ENCODE measurements around the gene RAVER2. TPM values are rescaled to one million over a fixed set of nuclear protein-coding genes. Genes with fewer than 3 reads are reported as not detected.

Gene RAVER2
- total RNA-seq, 1 experiment from 2014 or later, result 13.3 TPM

DNA sequence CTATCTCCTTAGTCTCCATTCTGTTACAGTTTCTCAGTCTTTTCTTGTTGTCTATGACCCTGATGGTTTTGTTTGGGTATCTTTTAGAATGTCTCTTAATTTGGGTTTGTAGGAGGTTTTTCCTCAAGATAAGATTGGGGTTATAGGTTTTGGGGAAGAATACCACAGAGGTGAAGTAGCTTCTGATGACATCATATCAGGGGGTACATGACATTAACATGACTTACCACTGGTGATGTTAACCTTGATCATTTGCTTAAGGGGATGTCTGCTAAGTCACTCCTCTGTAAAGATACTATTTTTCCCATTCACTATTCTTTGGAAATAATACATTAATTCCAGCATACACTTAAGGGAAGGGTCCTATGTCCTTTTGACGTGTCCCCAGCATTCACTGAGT is 11.9 kb downstream of the RAVER2 start:
- H2BK5ac ChIP-seq (ENCODE audit: insufficient read length, low read length), result no peak overlapping the region
- H4K5ac ChIP-seq (ENCODE audit: insufficient read length, low read depth, low read length), result no peak overlapping the region
- no peaks in the 10 kb centered on the region; the same call in 1 of the 2 replicates for H3K79me2 ChIP-seq (ENCODE audit: insufficient read depth, low read length)
- H3K4me1 ChIP-seq (ENCODE audit: insufficient read depth, low read length), result no peaks in the 10 kb centered on the region
- Mint-ChIP-seq H3K36me3 (ENCODE audit: insufficient read depth in 1 of 3, low read depth in 3 of 3) (peaks cover 0 to 10% (median 5%) of the 10 kb centered on the region in 3 experiments; a peak in 4 of 7 replicates), H3K4me1 (peaks cover 16 to 17% of the 10 kb centered on the region in 2 experiments), H3K27me3 (ENCODE audit: low read depth) (no peaks in the 10 kb centered on the region), H3K27ac (no peak overlapping the region), H3K9me3 (peaks cover 2 to 4% of the 10 kb centered on the region in 2 experiments; a peak in 2 of 5 replicates), H3K4me3 (no peak overlapping the region)
- H4K91ac ChIP-seq (ENCODE audit: insufficient read length, low read depth, low read length), result no peak overlapping the region
- H2BK15ac ChIP-seq (ENCODE audit: low read depth, low read length), result no peak overlapping the region
- no peak overlapping the region for H3K27ac ChIP-seq (ENCODE audit: insufficient read length, low read depth, low read length)
- no peaks in the 10 kb centered on the region for H3K27me3 ChIP-seq (ENCODE audit: insufficient read depth, low read length)
- H3K9me3 ChIP-seq (ENCODE audit: control insufficient read depth, low read depth, low read length), result no peaks in the 10 kb centered on the region
- H2AFZ ChIP-seq (ENCODE audit: low read length), result no peak overlapping the region
- no peak overlapping the region for H3K23ac ChIP-seq (ENCODE audit: insufficient read length, low read depth, low read length)
- H3K23me2 ChIP-seq (ENCODE audit: insufficient read length, low read depth, low read length, poor library complexity, severe bottlenecking), result no peaks in the 10 kb centered on the region
- H2BK20ac ChIP-seq (ENCODE audit: low read depth, low read length, poor library complexity, severe bottlenecking), result no peak overlapping the region
- no peak for DNase-seq
- no peaks in the 10 kb centered on the region for H4K20me1 ChIP-seq (ENCODE audit: control insufficient read depth, insufficient read depth, insufficient read length)
- H3K79me1 ChIP-seq (ENCODE audit: insufficient read depth, low read depth, low read length, poor library complexity, severe bottlenecking), result no peaks in the 10 kb centered on the region
- no peak overlapping the region for H2BK120ac ChIP-seq (ENCODE audit: low read depth, low read length, poor library complexity, severe bottlenecking)
- TF ChIP-seq, protein P1, sequence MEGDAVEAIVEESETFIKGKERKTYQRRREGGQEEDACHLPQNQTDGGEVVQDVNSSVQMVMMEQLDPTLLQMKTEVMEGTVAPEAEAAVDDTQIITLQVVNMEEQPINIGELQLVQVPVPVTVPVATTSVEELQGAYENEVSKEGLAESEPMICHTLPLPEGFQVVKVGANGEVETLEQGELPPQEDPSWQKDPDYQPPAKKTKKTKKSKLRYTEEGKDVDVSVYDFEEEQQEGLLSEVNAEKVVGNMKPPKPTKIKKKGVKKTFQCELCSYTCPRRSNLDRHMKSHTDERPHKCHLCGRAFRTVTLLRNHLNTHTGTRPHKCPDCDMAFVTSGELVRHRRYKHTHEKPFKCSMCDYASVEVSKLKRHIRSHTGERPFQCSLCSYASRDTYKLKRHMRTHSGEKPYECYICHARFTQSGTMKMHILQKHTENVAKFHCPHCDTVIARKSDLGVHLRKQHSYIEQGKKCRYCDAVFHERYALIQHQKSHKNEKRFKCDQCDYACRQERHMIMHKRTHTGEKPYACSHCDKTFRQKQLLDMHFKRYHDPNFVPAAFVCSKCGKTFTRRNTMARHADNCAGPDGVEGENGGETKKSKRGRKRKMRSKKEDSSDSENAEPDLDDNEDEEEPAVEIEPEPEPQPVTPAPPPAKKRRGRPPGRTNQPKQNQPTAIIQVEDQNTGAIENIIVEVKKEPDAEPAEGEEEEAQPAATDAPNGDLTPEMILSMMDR (conservative IDR thresholded peaks at IDR 0.05), result no peak
- H2BK12ac ChIP-seq (ENCODE audit: insufficient read length, low read depth, low read length), result no peak overlapping the region
- no CpG with 5 or more reads among the region's 1 CpG for WGBS (ENCODE audit: extremely low coverage, insufficient read length, low lambda C conversion rate)
- no peak overlapping the region for H2AK5ac ChIP-seq (ENCODE audit: insufficient read length, low read length)
- no peak overlapping the region for H3K4ac ChIP-seq (ENCODE audit: low read depth, low read length)
- H4K8ac ChIP-seq (replicated peaks; ENCODE audit: insufficient read length, low read depth, low read length), result no peak overlapping the region
- no peak overlapping the region for H3K9ac ChIP-seq (ENCODE audit: extremely low read depth, insufficient read length, low read length)
- no peak overlapping the region for H3K18ac ChIP-seq (ENCODE audit: insufficient read length, low read depth, low read length)
- H3T11ph ChIP-seq (ENCODE audit: low read length), result no peak overlapping the region
- H3K4me2 ChIP-seq (ENCODE audit: insufficient read depth, insufficient read length, low read length), result no peak overlapping the region
- H3K14ac ChIP-seq (ENCODE audit: insufficient read depth, low read length), result no peak overlapping the region
- H3K56ac ChIP-seq (ENCODE audit: insufficient read length, low read depth, low read length), result no peak overlapping the region

All from H9 (cell line).